WTC11 (cell line): ENCODE measurements around the gene CTIF. TPM values are rescaled to one million over a fixed set of nuclear protein-coding genes. Genes with fewer than 3 reads are reported as not detected.
"Not testable (repeated sequence)": the region's sequence is repeated elsewhere in the genome, so short reads cannot be mapped to it uniquely, and the experiment has no call there.

Experiments used
- ATAC-seq: fragments of 200-7000 bp; cut with Tn5 transposase; 2 replicates; pipeline ENCODE4 v1.10.0; 2021; ENCODE audit warnings: mild to moderate bottlenecking, moderate library complexity
- CTCF ChIA-PET: fragments of 300-600 bp; sonication (Branson Sonifier 250); formaldehyde crosslinking; loops from one replicate; lab custom pipeline; 2021; ENCODE audit warnings: antibody characterized with exemption; lab: Charles Lee
- POLR2A ChIA-PET: fragments of 350-600 bp; sonication (Branson Sonifier 250); formaldehyde crosslinking; loops from one replicate; lab custom pipeline; 2021; ENCODE audit warnings: antibody characterized with exemption; lab: Charles Lee
- DNase-seq: peaks from one replicate; pipeline ENCODE4 v3.0.0; 2021; ENCODE audit warnings: low spot score
- H3K27ac Mint-ChIP-seq: 2 replicates; pipeline ENCODE4 v1.8.0; 2021; ENCODE audit warnings: mixed read lengths
- H3K27me3 Mint-ChIP-seq: 2 replicates; pipeline ENCODE4 v1.8.0; 2021; ENCODE audit warnings: low read depth, mild to moderate bottlenecking, moderate library complexity, mixed read lengths
- H3K36me3 Mint-ChIP-seq: 2 replicates; pipeline ENCODE4 v1.8.0; 2021; ENCODE audit warnings: mixed read lengths
- H3K4me1 Mint-ChIP-seq: 2 replicates; pipeline ENCODE4 v1.8.0; 2022; ENCODE audit warnings: mixed read lengths
- H3K4me3 Mint-ChIP-seq: 2 replicates; pipeline ENCODE4 v1.8.0; 2021; ENCODE audit warnings: mild to moderate bottlenecking, moderate library complexity, mixed read lengths
- H3K9me3 Mint-ChIP-seq: 2 replicates; pipeline ENCODE4 v1.8.0; 2021; ENCODE audit warnings: mixed read lengths
- ATF1 ChIP-seq: sonication (generic); formaldehyde crosslinking; IDR thresholded peaks from 2 replicates; pipeline ENCODE4 v1.8.1; 2023; ENCODE audit warnings: mild to moderate bottlenecking, moderate library complexity, missing genetic modification reagents
- ATF6 ChIP-seq: sonication (generic); formaldehyde crosslinking; IDR thresholded peaks from 2 replicates; pipeline ENCODE4 v1.8.1; 2023; ENCODE audit warnings: mild to moderate bottlenecking, missing genetic modification reagents
- CBFB ChIP-seq: sonication (generic); formaldehyde crosslinking; IDR thresholded peaks from 2 replicates; pipeline ENCODE4 v1.8.1; 2022; ENCODE audit warnings: mild to moderate bottlenecking, low read depth, missing genetic modification reagents
- CREM ChIP-seq: sonication (generic); formaldehyde crosslinking; IDR thresholded peaks from 2 replicates; pipeline ENCODE4 v1.8.1; 2022; ENCODE audit warnings: mild to moderate bottlenecking, missing genetic modification reagents, moderate library complexity
- CTCF ChIP-seq: fragments of 200-600 bp; IDR thresholded peaks from 2 replicates; pipeline ENCODE4 v1.8.0; 2022; ENCODE audit warnings: antibody characterized with exemption
- E2F5 ChIP-seq: sonication (generic); formaldehyde crosslinking; IDR thresholded peaks from 2 replicates; pipeline ENCODE4 v1.8.1; 2022; ENCODE audit warnings: mild to moderate bottlenecking, moderate library complexity, missing genetic modification reagents
- ELF4 ChIP-seq: sonication (generic); formaldehyde crosslinking; IDR thresholded peaks from 2 replicates; pipeline ENCODE4 v1.8.1; 2022; ENCODE audit warnings: low read depth, mild to moderate bottlenecking, moderate library complexity, missing genetic modification reagents
- ERG ChIP-seq: fragments of 250-450 bp; sonication (Bioruptor Pico); IDR thresholded peaks from 2 replicates; pipeline ENCODE4 v1.8.0; 2021; ENCODE audit warnings: mild to moderate bottlenecking
- FOXK1 ChIP-seq: sonication (generic); formaldehyde crosslinking; IDR thresholded peaks from 2 replicates; pipeline ENCODE4 v1.8.0; 2022; ENCODE audit warnings: mild to moderate bottlenecking, moderate library complexity, missing genetic modification reagents
- HMGA2 ChIP-seq: fragments of 250-450 bp; sonication (Bioruptor Pico); IDR thresholded peaks from 2 replicates; pipeline ENCODE4 v1.4.0; 2021; ENCODE audit warnings: mild to moderate bottlenecking, moderate library complexity
- HMGXB4 ChIP-seq: sonication (generic); formaldehyde crosslinking; IDR thresholded peaks from 2 replicates; pipeline ENCODE4 v1.8.1; 2023; ENCODE audit warnings: mild to moderate bottlenecking, moderate library complexity, missing genetic modification reagents
- MLX ChIP-seq: sonication (generic); formaldehyde crosslinking; IDR thresholded peaks from 2 replicates; pipeline ENCODE4 v1.8.1; 2023; ENCODE audit warnings: mild to moderate bottlenecking, missing genetic modification reagents, moderate library complexity
- MXD4 ChIP-seq: fragments of 250-450 bp; sonication (Bioruptor Pico); IDR thresholded peaks from 2 replicates; pipeline ENCODE4 v1.8.0; 2021; ENCODE audit warnings: mild to moderate bottlenecking, moderate library complexity, borderline replicate concordance
- NFYB ChIP-seq: sonication (generic); formaldehyde crosslinking; conservative IDR thresholded peaks from 2 replicates; pipeline ENCODE4 v1.8.0; 2022; ENCODE audit warnings: low read depth, missing genetic modification reagents
- OVOL2 ChIP-seq: fragments of 250-450 bp; sonication (Bioruptor Pico); IDR thresholded peaks from 2 replicates; pipeline ENCODE4 v1.9.0; 2021; ENCODE audit warnings: mild to moderate bottlenecking, borderline replicate concordance
- PRRX2 ChIP-seq: fragments of 250-450 bp; sonication (Bioruptor Pico); IDR thresholded peaks from 2 replicates; pipeline ENCODE4 v1.8.0; 2021; ENCODE audit warnings: mild to moderate bottlenecking
- SMAD3 ChIP-seq: sonication (generic); formaldehyde crosslinking; IDR thresholded peaks from 2 replicates; pipeline ENCODE4 v1.8.0; 2022; ENCODE audit warnings: missing genetic modification reagents, mild to moderate bottlenecking, borderline replicate concordance
- ZMAT4 ChIP-seq: fragments of 250-450 bp; sonication (Bioruptor Pico); IDR thresholded peaks from 2 replicates; pipeline ENCODE4 v1.9.0; 2021; ENCODE audit warnings: mild to moderate bottlenecking
- ZNF423 ChIP-seq: fragments of 250-450 bp; sonication (Bioruptor Pico); IDR thresholded peaks from 2 replicates; pipeline ENCODE4 v2.1.2; 2022; ENCODE audit warnings: mild to moderate bottlenecking, moderate library complexity
- ZNF671 ChIP-seq: fragments of 250-450 bp; sonication (Bioruptor Pico); IDR thresholded peaks from 2 replicates; pipeline ENCODE4 v1.8.0; 2021; ENCODE audit warnings: mild to moderate bottlenecking
- total RNA-seq: library from RNA; stranded (reverse); gene quantifications from 3 replicates; pipeline ENCODE4 v1.2.3, GENCODE V29; 2021

CTIF gene
- total RNA-seq, 1 experiment from 2014 or later = 28.5 TPM

GRCh38 chr18:48646976-48647375 is 108.1 kb downstream of the CTIF start (continued):
- TF ChIP-seq ERG (CRISPR knock-in tag) (no peak), PRRX2 (CRISPR knock-in tag) (no peak), ZNF671 (CRISPR knock-in tag) (no peak), MXD4 (CRISPR knock-in tag) (no peak), HMGXB4 (CRISPR knock-in tag) (no peak), ATF1 (CRISPR knock-in tag) (no peak), MLX (CRISPR knock-in tag) (no peak), OVOL2 (CRISPR knock-in tag) (no peak), ZNF423 (CRISPR knock-in tag) (no peak), CTCF (no peak)
- TF ChIP-seq, all 79 proteins: peak for 0

GRCh38 chr18:48649231-48649630 is 110.4 kb downstream of the CTIF start:
- CTCF ChIA-PET = interaction anchor here (0.6 to 1.7 kb wide), 9 partner anchors 9 to 162 kb away, joined by 3 to 12 read pairs (median 4); no protein-coding TSS in a partner anchor
- DNase-seq = peak; percentile 69
- H3K27ac Mint-ChIP-seq = no peak overlapping the region
- TF ChIP-seq ZMAT4 (CRISPR knock-in tag) (no peak), ELF4 (CRISPR knock-in tag) (no peak)
- TF ChIP-seq, all 79 proteins: peak for 0
- POLR2A ChIA-PET = no interaction called here
- peaks cover 3% of the 10 kb centered on the region; the same call in 1 of the 2 replicates for H3K27me3 Mint-ChIP-seq
- H3K4me1 Mint-ChIP-seq = peaks cover 13% of the 10 kb centered on the region
- peak; percentile 98 for ATAC-seq
- no peak overlapping the region for H3K4me3 Mint-ChIP-seq
- H3K36me3 Mint-ChIP-seq = no peaks in the 10 kb centered on the region
- H3K9me3 Mint-ChIP-seq = peaks cover 4% of the 10 kb centered on the region

- H3K36me3 Mint-ChIP-seq, H3K27me3 Mint-ChIP-seq, H3K9me3 Mint-ChIP-seq, ATAC-seq, DNase-seq, CTCF ChIA-PET, H3K27ac Mint-ChIP-seq, H3K4me1 Mint-ChIP-seq, POLR2A ChIA-PET, H3K4me3 Mint-ChIP-seq: not testable (repeated sequence)
Observed at GRCh38 chr18:48654591-48654990, 115.8 kb downstream of the CTIF start.

- POLR2A ChIA-PET = no interaction called here
- Mint-ChIP-seq H3K27me3 (peaks cover 3% of the 10 kb centered on the region; the same call in 1 of the 2 replicates), H3K9me3 (peaks cover 4% of the 10 kb centered on the region), H3K27ac (no peak overlapping the region; the same call in 1 of the 2 replicates), H3K36me3 (no peaks in the 10 kb centered on the region), H3K4me1 (no peaks in the 10 kb centered on the region), H3K4me3 (no peak overlapping the region)
- DNase-seq (no peak), ATAC-seq (no peak)
- CTCF ChIA-PET = no interaction called here
- TF ChIP-seq HMGA2 = no peak
- no peak for TF ChIP-seq ATF6 (CRISPR knock-in tag)
- TF ChIP-seq MLX (CRISPR knock-in tag) = no peak
- TF ChIP-seq FOXK1 (CRISPR knock-in tag) = no peak
- TF ChIP-seq CREM = no peak
- no peak for TF ChIP-seq SMAD3
- no peak for TF ChIP-seq NFYB (CRISPR knock-in tag)
- TF ChIP-seq CBFB (CRISPR knock-in tag) = no peak
- no peak for TF ChIP-seq E2F5 (CRISPR knock-in tag)
Observed at GRCh38 chr18:48655508-48655907, 116.7 kb downstream of the CTIF start.
